ENCODE results near the gene AGPS.

Gene AGPS

GRCh38 chr2:177528351-177528933, 135.9 kb downstream of the AGPS start:
- DNase-seq (ENCODE audit: low spot score) = no peak

GRCh38 chr2:177529166-177529565, 136.6 kb downstream of the AGPS start:
- DNase-seq (ENCODE audit: low spot score) = no peak

- DNase-seq (ENCODE audit: low spot score) = no peak
Observed at GRCh38 chr2:177530561-177530960, 138.0 kb downstream of the AGPS start.

GRCh38 chr2:177531706-177532105, 139.1 kb downstream of the AGPS start:
- no peak for DNase-seq (ENCODE audit: low spot score)

- DNase-seq (ENCODE audit: low spot score) = no peak
Observed at GRCh38 chr2:177532567-177532966, 140.0 kb downstream of the AGPS start.

GRCh38 chr2:177533253-177533652, 140.7 kb downstream of the AGPS start:
- no peak for DNase-seq (ENCODE audit: low spot score)

- no peak for DNase-seq (ENCODE audit: low spot score)
Observed at GRCh38 chr2:177535000-177535399, 142.4 kb downstream of the AGPS start.

- no peak for DNase-seq (ENCODE audit: low spot score)
Observed at GRCh38 chr2:177535958-177536504, 143.5 kb downstream of the AGPS start.

GRCh38 chr2:177537213-177537612, 144.6 kb downstream of the AGPS start:
- no peak for DNase-seq (ENCODE audit: low spot score)

GRCh38 chr2:177537636-177538035, 145.1 kb downstream of the AGPS start:
- DNase-seq (ENCODE audit: low spot score) = no peak

- no peak for DNase-seq (ENCODE audit: low spot score)
Observed at GRCh38 chr2:177538323-177538722, 145.8 kb downstream of the AGPS start.

GRCh38 chr2:177540283-177540682, 147.7 kb downstream of the AGPS start:
- DNase-seq (ENCODE audit: low spot score) = no peak

- no peak for DNase-seq (ENCODE audit: low spot score)
Observed at GRCh38 chr2:177541258-177541991, 148.9 kb downstream of the AGPS start.

GRCh38 chr2:177542396-177542795, 149.8 kb downstream of the AGPS start:
- DNase-seq (ENCODE audit: low spot score) = no peak

GRCh38 chr2:177543007-177543760, 150.6 kb downstream of the AGPS start:
- DNase-seq (ENCODE audit: low spot score) = no peak

- DNase-seq (ENCODE audit: low spot score) = no peak
Observed at GRCh38 chr2:177545143-177545542, 152.6 kb downstream of the AGPS start.

- no peak for DNase-seq (ENCODE audit: low spot score)
Observed at GRCh38 chr2:177545981-177546585, 153.5 kb downstream of the AGPS start.

GRCh38 chr2:177547122-177547521, 154.5 kb downstream of the AGPS start:
- no peak for DNase-seq (ENCODE audit: low spot score)

- no peak for DNase-seq (ENCODE audit: low spot score)
Observed at GRCh38 chr2:177547772-177548171, 155.2 kb downstream of the AGPS start.

GRCh38 chr2:177548636-177549035, 156.1 kb downstream of the AGPS start:
- no peak for DNase-seq (ENCODE audit: low spot score)

GRCh38 chr2:177549171-177549570, 156.6 kb downstream of the AGPS start:
- no peak for DNase-seq (ENCODE audit: low spot score)

Measured in RKO (cell line).